ENCODE results near the gene BAHCC1.

DNA sequence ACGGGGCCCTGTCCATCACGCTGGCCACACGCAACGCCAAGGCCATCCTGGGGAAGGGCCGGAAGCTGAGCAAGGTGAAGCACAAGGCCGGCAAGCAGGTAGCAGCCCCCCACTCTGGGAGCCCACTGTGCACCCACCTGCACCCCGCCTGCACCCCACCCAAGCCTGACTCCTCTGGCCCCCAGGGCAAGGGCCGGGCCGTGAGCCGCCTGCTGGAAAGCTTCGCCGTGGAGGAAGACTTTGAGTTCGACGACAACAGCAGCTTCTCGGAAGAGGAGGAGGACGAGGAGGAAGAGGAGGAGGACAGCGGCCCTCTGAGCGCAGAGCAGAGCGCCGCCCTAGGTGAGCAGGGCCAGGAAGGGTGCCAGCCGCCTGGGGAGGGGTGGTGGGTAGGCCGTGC, 63.4 kb downstream of the BAHCC1 start:
- TF ChIP-seq, protein P1, sequence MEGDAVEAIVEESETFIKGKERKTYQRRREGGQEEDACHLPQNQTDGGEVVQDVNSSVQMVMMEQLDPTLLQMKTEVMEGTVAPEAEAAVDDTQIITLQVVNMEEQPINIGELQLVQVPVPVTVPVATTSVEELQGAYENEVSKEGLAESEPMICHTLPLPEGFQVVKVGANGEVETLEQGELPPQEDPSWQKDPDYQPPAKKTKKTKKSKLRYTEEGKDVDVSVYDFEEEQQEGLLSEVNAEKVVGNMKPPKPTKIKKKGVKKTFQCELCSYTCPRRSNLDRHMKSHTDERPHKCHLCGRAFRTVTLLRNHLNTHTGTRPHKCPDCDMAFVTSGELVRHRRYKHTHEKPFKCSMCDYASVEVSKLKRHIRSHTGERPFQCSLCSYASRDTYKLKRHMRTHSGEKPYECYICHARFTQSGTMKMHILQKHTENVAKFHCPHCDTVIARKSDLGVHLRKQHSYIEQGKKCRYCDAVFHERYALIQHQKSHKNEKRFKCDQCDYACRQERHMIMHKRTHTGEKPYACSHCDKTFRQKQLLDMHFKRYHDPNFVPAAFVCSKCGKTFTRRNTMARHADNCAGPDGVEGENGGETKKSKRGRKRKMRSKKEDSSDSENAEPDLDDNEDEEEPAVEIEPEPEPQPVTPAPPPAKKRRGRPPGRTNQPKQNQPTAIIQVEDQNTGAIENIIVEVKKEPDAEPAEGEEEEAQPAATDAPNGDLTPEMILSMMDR (IDR thresholded peaks at IDR 0.05), result no peak
- TF ChIP-seq POLR2AphosphoS5 (IDR thresholded peaks at IDR 0.05), result no peak
- TF ChIP-seq EP300 (IDR thresholded peaks at IDR 0.05), result no peak
- TF ChIP-seq POLR2A (IDR thresholded peaks at IDR 0.05), result no peak
